Transverse colon (tissue), 4 donors: ENCODE results near the gene ADIPOR2. TPM values are rescaled to one million over a fixed set of nuclear protein-coding genes. Genes with fewer than 3 reads are reported as not detected.

Experiments
- DNase-seq: peaks from one replicate; pipeline ENCODE4 v3.0.0-alpha.2; 2019
- H3K27ac ChIP-seq, 4 donors: fragments of 200-600 bp; sonication (generic); 2 replicates each; pipeline ENCODE4 v1.5.1; 2016 to 2018; ENCODE audit warnings: inconsistent platforms in 4 of 4
- H3K27me3 ChIP-seq: fragments of 200-600 bp; sonication (generic); 2 replicates; pipeline ENCODE4 v1.5.1; 2017; ENCODE audit warnings: inconsistent platforms
- H3K36me3 ChIP-seq, 4 donors: fragments of 200-600 bp; sonication (generic); 2 replicates each; pipeline ENCODE4 v1.5.1; 2017 to 2019; ENCODE audit warnings: inconsistent platforms in 4 of 4
- H3K4me1 ChIP-seq, 4 donors: fragments of 200-600 bp; sonication (generic); 2 replicates each; pipeline ENCODE4 v1.5.1; 2017 to 2020; ENCODE audit warnings: inconsistent platforms in 4 of 4
- H3K4me3 ChIP-seq, 4 donors: fragments of 200-600 bp; sonication (generic); 1 replicate in 1 of 4; 2 replicates in 3 of 4; pipeline versions ENCODE4 v1.5.1 to v1.6.1; 2017 to 2019; ENCODE audit warnings: inconsistent platforms in 4 of 4
- H3K9me3 ChIP-seq, 2 donors: fragments of 200-600 bp; sonication (generic); 2 replicates each; pipeline ENCODE4 v1.5.1; 2017 to 2019; ENCODE audit warnings: inconsistent platforms in 2 of 2
- CTCF ChIP-seq, 5 experiments: fragments of 200-600 bp in 3 of 5; fragments of 450-650 bp in 2 of 5; sonication (generic) in 3 of 5; IDR thresholded peaks; 1 replicate in 2 of 5; 2 replicates in 3 of 5; pipeline ENCODE4 v1.5.1; 2016 to 2017; ENCODE audit warnings: antibody characterized with exemption in 5 of 5, inconsistent platforms in 3 of 5, mild to moderate bottlenecking in 2 of 5, moderate library complexity in 1 of 5
- EP300 ChIP-seq: sonication (generic); formaldehyde crosslinking; IDR thresholded peaks from one replicate; pipeline ENCODE4 v1.6.1; 2017; ENCODE audit warnings: antibody characterized with exemption, low read depth
- POLR2A ChIP-seq: fragments of 450-650 bp; IDR thresholded peaks from one replicate; pipeline ENCODE4 v1.6.1; 2016; ENCODE audit warnings: antibody characterized with exemption, mild to moderate bottlenecking, moderate library complexity
- POLR2AphosphoS5 ChIP-seq, 3 donors: sonication (generic); formaldehyde crosslinking; IDR thresholded peaks; one replicate each; pipeline ENCODE4 v1.6.1; 2016; ENCODE audit warnings: antibody characterized with exemption in 3 of 3
- WGBS, 2 donors: methylation state at CpG; one replicate each; pipeline ENCODE4 v1.1.5; 2018; ENCODE audit warnings: low coverage in 1 of 2; 5-methylcytosine and 5-hydroxymethylcytosine counted together
- in situ Hi-C, 4 donors: fragments of 200-750 bp; cut with MboI; loops; one replicate each; pipeline versions ENCODE4 v1.15.0 to v1.15.1; 2017; ENCODE audit warnings: low sequenced_read_pairs in 3 of 4, low pct_ligation_motif_present in 1 of 4, low pct_unique_long_range_greater_than_20kb in 1 of 4
- intact Hi-C: fragments of 100-400 bp; cut with DNase I; formaldehyde crosslinking; loops from one replicate; pipeline ENCODE4 v1.15.1; 2023; ENCODE audit warnings: low total_unique reads
- total RNA-seq, 4 donors: library from RNA; depleted of rRNA; stranded (reverse); fragments of >200 nt; gene quantifications; one replicate each; pipeline ENCODE4 v1.1.0, GENCODE V29; 2016

Gene ADIPOR2
- total RNA-seq, 4 donors from 2014 or later: 27.9 to 74.2 (median 52.1) TPM

GRCh38 chr12:1763153-1763552 lies 72.3 kb downstream of the ADIPOR2 start:
- in situ Hi-C loops (no loop called here), intact Hi-C loops (no loop called here)
- H3K27me3 ChIP-seq: no peaks in the 10 kb centered on the region
- no peak for DNase-seq
- 60 to 86% methylated on average over 2 of the region's 2 CpGs for WGBS, 2 donors
- H3K4me1 ChIP-seq: peaks cover 0 to 29% (median 0%) of the 10 kb centered on the region in 4 donors
- TF ChIP-seq EP300 (no peak), POLR2AphosphoS5 (IDR thresholded peaks at IDR 0.05) (no peak), POLR2A (no peak), CTCF (IDR thresholded peaks at IDR 0.05) (no peak)
- H3K36me3 ChIP-seq: peaks cover 0 to 8% (median 3%) of the 10 kb centered on the region in 4 donors
- no peak overlapping the region for H3K27ac ChIP-seq
- H3K9me3 ChIP-seq: no peaks in the 10 kb centered on the region
- H3K4me3 ChIP-seq: no peak overlapping the region

- DNase-seq: no peak
- H3K4me3 ChIP-seq: no peak overlapping the region
- no peaks in the 10 kb centered on the region for H3K27me3 ChIP-seq
- H3K9me3 ChIP-seq: no peaks in the 10 kb centered on the region
- WGBS, 2 donors: 92 to 96% methylated on average over 1 of the region's 1 CpG
- TF ChIP-seq POLR2A (no peak), POLR2AphosphoS5 (IDR thresholded peaks at IDR 0.05) (no peak), EP300 (no peak), CTCF (IDR thresholded peaks at IDR 0.05) (no peak)
- in situ Hi-C loops (no loop called here), intact Hi-C loops (no loop called here)
- peaks cover 0 to 12% (median 0%) of the 10 kb centered on the region in 4 donors for H3K4me1 ChIP-seq
- H3K27ac ChIP-seq: no peak overlapping the region
- peaks cover 0 to 5% (median 1%) of the 10 kb centered on the region in 4 donors for H3K36me3 ChIP-seq
Measured at GRCh38 chr12:1766110-1766509, 75.2 kb downstream of the ADIPOR2 start.

- Histone ChIP-seq H3K4me1 (peaks cover 0 to 12% (median 0%) of the 10 kb centered on the region in 4 donors), H3K4me3 (no peak overlapping the region), H3K9me3 (no peaks in the 10 kb centered on the region), H3K27ac (no peak overlapping the region), H3K27me3 (no peaks in the 10 kb centered on the region), H3K36me3 (peaks cover 0 to 5% (median 1%) of the 10 kb centered on the region in 4 donors)
- WGBS, 2 donors: 91 to 98% methylated on average over 1 of the region's 1 CpG
- in situ Hi-C loops: no loop called here
- DNase-seq: no peak
- TF ChIP-seq POLR2AphosphoS5 (IDR thresholded peaks at IDR 0.05) (no peak), EP300 (no peak), CTCF (IDR thresholded peaks at IDR 0.05) (no peak), POLR2A (no peak)
- intact Hi-C loops: no loop called here
Measured at GRCh38 chr12:1767407-1768090, 76.7 kb downstream of the ADIPOR2 start.

- intact Hi-C loops: no loop called here
- no peak overlapping the region for H3K4me3 ChIP-seq
- no peaks in the 10 kb centered on the region for H3K9me3 ChIP-seq
- H3K36me3 ChIP-seq: peaks cover 0 to 3% (median 1%) of the 10 kb centered on the region in 4 donors
- in situ Hi-C loops: no loop called here
- H3K27ac ChIP-seq: no peak overlapping the region
- H3K4me1 ChIP-seq: peaks cover 0 to 12% (median 0%) of the 10 kb centered on the region in 4 donors
- no peak for DNase-seq
- TF ChIP-seq EP300: no peak
- 90 to 94% methylated on average over 1 of the region's 1 CpG for WGBS, 2 donors
- no peaks in the 10 kb centered on the region for H3K27me3 ChIP-seq
Measured at GRCh38 chr12:1768615-1769014, 77.7 kb downstream of the ADIPOR2 start.
